ENCODE results near the gene SIM2.

The SIM2 gene

GRCh38 chr21:36735201-36735515 is 36.2 kb downstream of the SIM2 start:
- no peak for DNase-seq

- no peak for DNase-seq
These were observed 36.9 kb downstream of the SIM2 start for GRCh38 chr21:36735724-36736320.

GRCh38 chr21:36738489-36739126 is 39.7 kb downstream of the SIM2 start:
- DNase-seq, result no peak

GRCh38 chr21:36741506-36741905 is 42.6 kb downstream of the SIM2 start:
- DNase-seq, result no peak

DNA sequence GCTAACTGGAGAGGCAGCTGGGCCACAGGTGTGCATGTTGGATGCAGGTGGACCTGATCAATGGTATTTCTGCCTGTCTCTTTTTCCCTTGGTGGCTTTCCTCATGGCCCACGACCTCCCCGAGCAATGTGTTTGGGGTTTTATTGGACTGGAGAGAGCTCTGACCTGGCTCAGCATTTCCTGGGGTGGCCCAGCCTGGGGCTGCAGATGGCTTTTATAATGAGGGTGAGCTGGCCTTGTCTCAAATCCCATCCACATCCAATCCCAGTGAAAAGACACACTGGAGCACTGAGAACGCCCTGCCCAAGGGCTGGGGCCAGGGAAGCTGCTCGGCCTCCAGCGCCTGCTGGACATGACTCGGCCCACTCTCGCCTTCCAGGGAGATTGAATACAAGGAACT is 44.1 kb downstream of the SIM2 start:
- DNase-seq, result no peak

DNA sequence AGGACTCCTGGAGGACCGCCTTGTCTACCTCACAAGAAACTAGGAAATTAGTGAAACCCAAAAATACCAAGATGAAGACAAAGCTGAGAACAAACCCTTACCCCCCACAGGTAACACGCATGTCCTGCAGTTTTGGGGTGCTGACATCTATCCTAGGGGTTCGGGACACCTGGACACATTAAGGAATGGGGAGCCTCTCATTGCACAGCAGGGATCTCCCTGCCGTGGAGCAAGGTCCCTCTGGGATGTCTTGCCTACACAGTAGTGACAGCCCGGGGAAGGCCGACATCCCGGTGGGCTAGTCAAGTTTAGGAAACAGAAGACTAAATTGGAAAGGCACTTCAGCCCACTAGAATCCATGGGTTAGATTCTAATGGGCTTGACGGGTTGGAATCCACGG is 44.5 kb downstream of the SIM2 start:
- no peak for DNase-seq

DNA sequence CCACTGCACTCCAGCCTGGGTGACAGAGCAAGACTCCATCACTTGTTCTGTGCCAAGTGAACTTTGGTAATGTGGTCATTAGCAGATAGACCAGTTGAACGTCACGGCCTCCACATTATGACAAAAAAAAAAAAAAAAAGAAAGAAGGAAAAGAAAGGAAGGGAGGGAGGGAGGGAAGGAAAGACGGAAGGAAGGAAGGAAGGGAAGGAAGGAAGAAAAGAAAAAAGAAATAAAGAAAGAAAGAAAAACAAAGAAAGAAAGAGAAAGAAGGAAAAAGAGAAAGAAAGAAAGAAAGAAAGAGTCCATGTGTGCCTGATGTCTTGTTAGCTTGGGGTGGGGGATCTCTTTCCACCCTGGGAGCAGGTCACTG is 45.3 kb downstream of the SIM2 start:
- no peak for DNase-seq

GRCh38 chr21:36744560-36745231 is 45.8 kb downstream of the SIM2 start:
- DNase-seq, result peak; percentile 77

- DNase-seq, result no peak
These were observed 46.5 kb downstream of the SIM2 start for GRCh38 chr21:36745459-36745858.

DNA sequence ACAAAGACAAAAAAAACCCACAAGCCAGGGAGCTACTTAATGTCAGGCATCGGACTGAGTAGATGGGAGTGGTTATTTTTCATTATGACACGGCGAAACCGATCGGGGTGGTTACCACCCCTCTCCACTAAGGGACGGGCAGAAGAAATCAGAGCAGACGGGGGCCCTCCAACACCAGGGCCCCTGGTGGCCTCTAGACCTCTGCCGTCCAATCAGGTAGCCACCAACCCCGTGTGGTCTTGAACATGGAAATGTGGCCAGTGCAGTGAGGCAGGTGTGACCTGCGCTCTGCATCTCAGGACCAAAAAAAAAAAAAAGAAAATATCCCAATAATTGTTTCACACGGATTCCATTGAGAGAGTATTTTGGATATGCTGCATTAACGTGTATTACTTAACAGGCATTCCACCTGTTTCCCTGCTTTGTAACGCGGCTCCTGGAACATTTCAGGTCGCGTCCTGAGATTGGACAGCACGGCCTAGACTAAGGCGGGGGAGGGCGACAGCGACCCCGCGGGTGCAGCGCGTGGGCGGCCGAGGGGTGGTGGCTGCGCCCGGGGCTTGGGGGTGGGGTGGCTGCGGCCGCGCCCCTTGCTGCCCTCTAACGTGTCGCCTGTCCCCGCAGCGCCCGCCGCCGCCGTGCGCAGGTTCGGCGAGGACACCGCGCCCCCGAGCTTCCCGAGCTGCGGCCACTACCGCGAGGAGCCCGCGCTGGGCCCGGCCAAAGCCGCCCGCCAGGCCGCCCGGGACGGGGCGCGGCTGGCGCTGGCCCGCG is 48.3 kb downstream of the SIM2 start:
- no peak for DNase-seq

- peak; percentile 75 for DNase-seq
These were observed 49.0 kb downstream of the SIM2 start for GRCh38 chr21:36747815-36748383.

- no peak for DNase-seq
These were observed 51.1 kb downstream of the SIM2 start for GRCh38 chr21:36749935-36750575.

GRCh38 chr21:36750576-36750959 is 51.7 kb downstream of the SIM2 start:
- no peak for DNase-seq

DNA sequence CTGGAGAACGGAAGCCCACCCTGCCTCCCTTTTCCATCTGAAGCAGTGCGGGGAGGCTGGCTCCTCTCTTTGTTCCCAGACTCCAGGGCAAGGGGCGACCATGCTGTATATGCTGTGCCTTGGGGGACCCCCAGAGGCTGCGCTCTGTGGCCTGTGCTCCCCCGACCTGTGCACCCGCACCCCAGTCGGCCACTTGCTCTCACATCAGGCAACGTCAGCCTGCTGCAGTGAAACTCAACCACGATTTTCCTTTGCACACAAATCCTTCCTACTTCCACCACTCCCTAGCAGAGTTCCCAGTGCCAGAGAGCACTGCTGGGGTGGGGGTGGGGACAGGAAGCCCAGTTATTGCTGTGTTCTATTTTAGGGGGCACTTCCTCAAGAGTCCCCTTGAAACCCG is 52.5 kb downstream of the SIM2 start:
- DNase-seq, result no peak

DNA sequence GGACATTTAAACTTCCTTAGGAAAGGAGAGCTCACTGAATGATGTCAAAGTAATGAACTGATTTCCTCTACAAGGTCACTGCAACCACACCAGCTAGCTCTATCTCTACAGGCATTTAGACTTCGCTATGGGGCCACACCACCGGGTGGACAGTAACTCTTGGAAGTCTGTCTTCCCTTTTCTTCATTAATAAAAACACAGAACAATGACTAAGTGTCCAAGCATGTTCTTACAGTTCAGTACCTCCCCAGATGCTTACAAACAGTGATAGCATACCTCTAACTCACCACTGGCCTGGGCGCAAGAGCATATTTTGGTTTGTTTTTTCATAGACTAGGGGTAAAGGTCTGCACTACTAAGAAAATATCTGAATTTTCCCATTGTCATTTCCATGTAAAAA is 54.6 kb downstream of the SIM2 start:
- DNase-seq, result no peak

GRCh38 chr21:36754241-36754898 is 55.5 kb downstream of the SIM2 start:
- no peak for DNase-seq

- DNase-seq, result no peak
These were observed 57.6 kb downstream of the SIM2 start for GRCh38 chr21:36756527-36756926.

GRCh38 chr21:36757196-36757595 is 58.3 kb downstream of the SIM2 start:
- no peak for DNase-seq

GRCh38 chr21:36759348-36760083 is 60.6 kb downstream of the SIM2 start:
- DNase-seq, result no peak

GRCh38 chr21:36761685-36762084 is 62.8 kb downstream of the SIM2 start:
- DNase-seq, result no peak

DNA sequence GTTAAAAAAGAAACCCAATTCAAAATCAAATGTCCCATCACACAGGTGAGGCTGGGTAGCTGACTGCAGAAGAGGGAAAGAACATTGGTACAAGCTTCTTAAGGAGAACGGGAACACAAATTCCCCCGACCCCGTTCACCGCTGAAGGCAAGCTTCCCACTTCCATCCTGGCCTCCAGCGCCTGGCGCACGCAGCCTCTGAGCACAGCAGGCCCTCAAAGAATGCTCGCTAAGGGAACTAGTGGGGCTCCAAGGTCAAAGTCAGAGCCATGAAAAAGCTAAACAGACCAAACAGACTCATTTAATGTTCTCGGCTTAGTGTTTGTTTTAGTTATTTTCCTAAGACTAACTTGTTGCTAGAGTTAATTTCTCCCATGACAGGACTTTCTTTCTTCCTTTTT is 63.7 kb downstream of the SIM2 start:
- no peak for DNase-seq
